SU-DHL-6 (cell line): Measurements from ENCODE around the gene MNAT1.

Experiments
- H2AFZ ChIP-seq: fragments of 200-600 bp; sonication (generic); 2 replicates; pipeline ENCODE4 v1.6.1; 2014; ENCODE audit warnings: low read depth, mild to moderate bottlenecking, moderate library complexity, mixed read lengths, antibody characterized with exemption, low read length; ENCODE audit not compliant: severe bottlenecking
- H3F3A ChIP-seq: fragments of 200-600 bp; shearing (Covaris generic); 2 replicates; pipeline ENCODE4 v1.6.0; 2016; ENCODE audit warnings: antibody characterized with exemption, mild to moderate bottlenecking; ENCODE audit not compliant: insufficient read depth
- H3K27ac ChIP-seq: fragments of 200-600 bp; sonication (generic); 2 replicates; pipeline ENCODE4 v1.5.1; 2016; ENCODE audit warnings: low read depth, mild to moderate bottlenecking, low read length, moderate library complexity, mixed read lengths
- H3K27me3 ChIP-seq: fragments of 200-600 bp; sonication (generic), shearing (Covaris generic); 2 replicates; pipeline ENCODE4 v1.6.0; 2014; ENCODE audit warnings: mild to moderate bottlenecking, low read length
- H3K36me3 ChIP-seq: fragments of 200-600 bp; sonication (generic); 2 replicates; pipeline ENCODE4 v1.6.1; 2014; ENCODE audit warnings: mild to moderate bottlenecking, low read length, mixed read lengths
- H3K4me2 ChIP-seq: fragments of 300-600, 200-600 bp; shearing (Covaris generic), sonication (generic); 2 replicates; pipeline ENCODE4 v1.6.0; 2014; ENCODE audit warnings: low read length, low read depth, mild to moderate bottlenecking; ENCODE audit not compliant: poor library complexity, severe bottlenecking
- H3K4me3 ChIP-seq: fragments of 200-600 bp; sonication (generic); 2 replicates; pipeline ENCODE4 v1.5.1; 2014; ENCODE audit warnings: antibody characterized with exemption, low read length, mild to moderate bottlenecking, mixed read lengths; ENCODE audit not compliant: insufficient read depth, poor library complexity, severe bottlenecking
- H3K79me2 ChIP-seq: fragments of 200-600 bp; sonication (generic); 2 replicates; pipeline ENCODE4 v1.6.1; 2014; ENCODE audit warnings: mild to moderate bottlenecking, low read length, moderate library complexity; ENCODE audit not compliant: insufficient read depth
- H3K9ac ChIP-seq: fragments of 200-600 bp; sonication (generic); 2 replicates; pipeline ENCODE4 v1.7.0; 2014; ENCODE audit warnings: mild to moderate bottlenecking, low read length
- H3K9me2 ChIP-seq: fragments of 200-600 bp; sonication (generic); replicated peaks from 2 replicates; pipeline ENCODE4 v1.6.1; 2014; ENCODE audit warnings: low read length; ENCODE audit not compliant: insufficient read depth
- H3K9me3 ChIP-seq: fragments of 200-600 bp; sonication (generic); 2 replicates; pipeline ENCODE4 v1.6.1; 2014; ENCODE audit warnings: low read length, mixed read lengths; ENCODE audit not compliant: insufficient read depth
- H4K20me1 ChIP-seq: fragments of 200-600 bp; sonication (generic); 2 replicates; pipeline ENCODE4 v1.6.1; 2014; ENCODE audit warnings: low read depth, mild to moderate bottlenecking, antibody characterized with exemption, low read length, moderate library complexity, mixed read lengths
- EZH2phosphoT487 ChIP-seq: fragments of 200-600 bp; sonication (generic), shearing (Covaris generic); conservative IDR thresholded peaks from 2 replicates; pipeline ENCODE4 v1.6.1; 2018; ENCODE audit warnings: mild to moderate bottlenecking, antibody characterized with exemption, low read length, moderate library complexity, mixed read lengths
- TF ChIP-seq, protein P1 (sequence below): fragments of 200-600 bp; sonication (generic); IDR thresholded peaks from one replicate; pipeline ENCODE4 v1.5.1; 2017; ENCODE audit warnings: antibody characterized with exemption, mild to moderate bottlenecking, low read length, moderate library complexity; ENCODE audit not compliant: insufficient read depth, poor library complexity, severe bottlenecking

MNAT1 gene

DNA sequence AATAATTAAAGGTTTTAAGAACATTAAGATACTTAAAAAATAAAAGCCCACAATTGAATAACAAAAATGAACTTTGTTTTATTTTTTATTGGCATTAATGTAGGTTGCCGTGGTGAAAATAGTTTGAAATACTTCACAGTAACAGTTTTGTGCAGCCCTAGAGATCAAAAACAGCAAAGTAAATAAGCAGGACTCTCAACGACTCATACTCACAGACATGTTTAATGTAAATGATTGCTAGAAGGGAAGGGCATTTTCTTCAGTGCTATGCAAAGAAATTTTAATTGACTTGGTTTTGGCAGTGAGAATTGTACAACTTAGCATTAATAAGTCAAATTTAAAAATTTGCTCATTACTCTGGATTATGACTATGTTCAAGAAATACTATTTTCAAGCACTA is 230.3 kb downstream of the MNAT1 start:
- Histone ChIP-seq H3K27ac (no peak overlapping the region), H3K27me3 (no peaks in the 10 kb centered on the region), H3K9me2 (no peaks in the 10 kb centered on the region), H3K4me2 (no peak overlapping the region), H4K20me1 (no peaks in the 10 kb centered on the region), H3K4me3 (no peak overlapping the region), H2AFZ (no peak overlapping the region), H3F3A (no peaks in the 10 kb centered on the region; the same call in 1 of the 2 replicates), H3K9me3 (no peaks in the 10 kb centered on the region), H3K36me3 (no peaks in the 10 kb centered on the region), H3K79me2 (no peaks in the 10 kb centered on the region), H3K9ac (no peak overlapping the region)
- TF ChIP-seq, protein P1, sequence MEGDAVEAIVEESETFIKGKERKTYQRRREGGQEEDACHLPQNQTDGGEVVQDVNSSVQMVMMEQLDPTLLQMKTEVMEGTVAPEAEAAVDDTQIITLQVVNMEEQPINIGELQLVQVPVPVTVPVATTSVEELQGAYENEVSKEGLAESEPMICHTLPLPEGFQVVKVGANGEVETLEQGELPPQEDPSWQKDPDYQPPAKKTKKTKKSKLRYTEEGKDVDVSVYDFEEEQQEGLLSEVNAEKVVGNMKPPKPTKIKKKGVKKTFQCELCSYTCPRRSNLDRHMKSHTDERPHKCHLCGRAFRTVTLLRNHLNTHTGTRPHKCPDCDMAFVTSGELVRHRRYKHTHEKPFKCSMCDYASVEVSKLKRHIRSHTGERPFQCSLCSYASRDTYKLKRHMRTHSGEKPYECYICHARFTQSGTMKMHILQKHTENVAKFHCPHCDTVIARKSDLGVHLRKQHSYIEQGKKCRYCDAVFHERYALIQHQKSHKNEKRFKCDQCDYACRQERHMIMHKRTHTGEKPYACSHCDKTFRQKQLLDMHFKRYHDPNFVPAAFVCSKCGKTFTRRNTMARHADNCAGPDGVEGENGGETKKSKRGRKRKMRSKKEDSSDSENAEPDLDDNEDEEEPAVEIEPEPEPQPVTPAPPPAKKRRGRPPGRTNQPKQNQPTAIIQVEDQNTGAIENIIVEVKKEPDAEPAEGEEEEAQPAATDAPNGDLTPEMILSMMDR: no peak
- TF ChIP-seq EZH2phosphoT487: no peak

DNA sequence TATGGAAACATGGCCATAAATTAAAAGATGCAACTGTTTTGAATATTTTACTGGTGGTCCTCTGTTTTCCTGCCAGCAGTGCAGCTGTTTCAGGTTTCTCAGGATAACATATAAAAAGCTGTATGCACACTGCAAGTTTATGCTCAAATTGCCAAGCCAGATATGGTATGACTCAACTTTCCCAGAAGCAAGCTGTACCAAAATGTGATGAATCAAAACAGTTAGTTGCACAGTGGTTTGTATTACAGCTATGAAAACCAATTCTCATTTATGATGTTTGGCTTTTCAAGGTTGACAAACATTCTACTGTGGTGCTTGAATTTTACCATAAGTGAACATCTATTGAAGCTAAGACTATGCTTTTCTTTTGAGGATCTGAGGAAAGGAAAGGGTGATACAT is 230.8 kb downstream of the MNAT1 start:
- no peaks in the 10 kb centered on the region for H3K9me2 ChIP-seq
- H3K9ac ChIP-seq: no peak overlapping the region
- H3K4me2 ChIP-seq: no peak overlapping the region
- H2AFZ ChIP-seq: no peak overlapping the region
- TF ChIP-seq EZH2phosphoT487: no peak
- TF ChIP-seq, protein P1: no peak
- H3K4me3 ChIP-seq: no peak overlapping the region
- H3K36me3 ChIP-seq: no peaks in the 10 kb centered on the region
- no peaks in the 10 kb centered on the region for H3K9me3 ChIP-seq
- H3F3A ChIP-seq: no peaks in the 10 kb centered on the region; the same call in 1 of the 2 replicates
- no peaks in the 10 kb centered on the region for H3K79me2 ChIP-seq
- H4K20me1 ChIP-seq: no peaks in the 10 kb centered on the region
- H3K27me3 ChIP-seq: no peaks in the 10 kb centered on the region
- H3K27ac ChIP-seq: no peak overlapping the region

DNA sequence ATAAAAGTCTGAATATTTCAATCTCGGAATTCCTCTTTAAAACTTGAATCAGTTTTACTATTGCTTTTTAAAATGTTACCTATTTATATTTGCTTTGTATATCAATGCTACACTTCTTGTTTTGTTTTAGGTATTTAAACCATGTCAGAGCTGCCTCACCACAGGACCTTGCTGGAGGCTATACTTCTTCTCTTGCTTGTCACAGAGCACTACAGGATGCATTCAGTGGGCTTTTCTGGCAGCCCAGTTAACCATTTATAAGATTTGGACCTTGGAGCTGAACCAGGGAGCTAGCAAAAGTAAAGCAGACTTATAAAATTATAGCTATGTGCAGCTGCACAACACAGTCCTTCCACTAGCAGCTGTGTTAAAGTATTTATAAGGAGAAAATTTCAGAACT is 233.5 kb downstream of the MNAT1 start:
- Histone ChIP-seq H3K9ac (no peak overlapping the region), H3K4me3 (no peak overlapping the region), H3K36me3 (no peaks in the 10 kb centered on the region), H3F3A (no peaks in the 10 kb centered on the region; the same call in 1 of the 2 replicates), H3K27ac (no peak overlapping the region), H4K20me1 (no peaks in the 10 kb centered on the region), H3K27me3 (no peaks in the 10 kb centered on the region), H3K4me2 (no peak overlapping the region), H3K79me2 (no peaks in the 10 kb centered on the region), H3K9me2 (no peaks in the 10 kb centered on the region), H3K9me3 (no peaks in the 10 kb centered on the region), H2AFZ (no peak overlapping the region)
- no peak for TF ChIP-seq EZH2phosphoT487
- TF ChIP-seq, protein P1: no peak
